GM21529 (cell line): Measurements from ENCODE around the gene SYNJ2.

Experiments
- ATAC-seq: cut with Tn5 transposase; IDR thresholded peaks from one replicate; pipeline ENCODE4 v1.9.1; 2021; ENCODE audit not compliant: unreplicated experiment

Gene SYNJ2

DNA sequence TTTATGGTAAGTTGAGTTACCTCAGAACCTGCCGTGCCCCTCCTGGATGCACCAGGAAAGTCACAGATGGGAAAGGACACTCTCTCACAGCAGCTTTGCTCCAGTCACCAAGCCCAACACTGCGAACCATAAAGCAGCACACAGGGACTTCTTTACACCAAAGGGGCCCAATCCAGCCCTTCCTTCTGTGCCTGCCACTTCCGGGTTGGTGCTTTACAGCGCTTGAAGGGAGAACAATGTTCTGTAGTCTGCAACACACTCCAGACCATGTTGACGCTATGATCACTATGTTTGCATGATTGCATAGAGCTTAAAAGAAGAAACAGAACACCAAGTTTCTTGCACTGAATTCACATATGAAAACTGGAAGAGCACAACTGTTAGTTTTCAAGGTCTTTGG lies 129.3 kb downstream of the SYNJ2 start:
- no peak for ATAC-seq

DNA sequence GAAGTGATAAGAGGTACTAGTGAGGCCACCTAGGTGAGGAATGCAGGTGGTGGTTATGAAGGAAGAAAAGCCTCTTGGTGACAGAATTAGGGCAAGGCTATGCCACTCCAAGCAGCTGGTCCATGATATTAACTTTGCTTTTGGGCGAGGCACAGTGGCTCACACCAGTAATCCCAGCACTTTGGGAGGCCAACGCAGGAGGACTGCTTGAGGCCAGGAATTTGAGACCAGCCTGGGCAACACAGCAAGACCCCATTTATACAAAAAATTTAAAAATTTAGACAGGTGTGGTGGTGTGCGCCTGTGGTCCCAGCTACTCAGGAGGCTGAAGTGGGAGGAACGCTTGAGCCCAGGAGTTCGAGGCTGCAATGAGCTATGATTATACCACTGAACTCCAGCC lies 130.3 kb downstream of the SYNJ2 start:
- no peak for ATAC-seq

DNA sequence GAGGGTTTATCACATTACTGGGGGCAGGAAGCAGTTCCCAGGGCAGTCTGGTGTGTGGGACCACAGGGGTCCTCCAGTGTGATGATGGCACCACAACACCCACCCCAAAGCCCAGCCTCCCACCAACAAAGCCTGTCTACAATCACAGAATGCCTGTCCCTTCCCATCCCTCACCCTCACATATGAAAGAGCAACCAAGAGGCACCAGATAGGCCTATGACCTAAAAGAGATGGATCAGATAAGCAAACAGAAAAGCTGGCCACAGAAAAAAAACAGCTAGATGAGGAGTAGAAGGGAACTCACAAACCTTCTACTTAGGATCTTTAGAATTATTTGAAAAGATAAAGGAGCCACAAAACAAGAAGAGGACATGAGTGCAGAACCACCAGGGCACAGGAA lies 132.1 kb downstream of the SYNJ2 start:
- no peak for ATAC-seq

DNA sequence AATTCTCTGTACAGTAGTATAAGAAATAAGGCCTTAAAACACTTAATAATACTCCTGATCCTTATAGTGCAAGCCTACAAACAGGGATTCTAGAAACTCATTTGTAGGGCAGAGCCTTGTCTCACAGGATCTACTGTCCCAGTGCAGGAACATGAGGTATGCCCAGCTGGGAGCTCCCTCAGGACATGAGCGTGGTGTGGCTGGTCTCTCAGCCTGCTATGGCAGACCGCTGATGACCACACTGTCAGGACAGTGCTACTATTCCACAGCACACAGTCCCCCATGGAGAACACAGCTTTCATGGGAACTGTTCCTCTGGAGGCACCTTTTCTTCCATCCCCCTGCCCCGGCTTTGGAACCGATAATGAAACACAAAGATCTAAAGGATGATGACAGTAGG lies 133.4 kb downstream of the SYNJ2 start:
- no peak for ATAC-seq

DNA sequence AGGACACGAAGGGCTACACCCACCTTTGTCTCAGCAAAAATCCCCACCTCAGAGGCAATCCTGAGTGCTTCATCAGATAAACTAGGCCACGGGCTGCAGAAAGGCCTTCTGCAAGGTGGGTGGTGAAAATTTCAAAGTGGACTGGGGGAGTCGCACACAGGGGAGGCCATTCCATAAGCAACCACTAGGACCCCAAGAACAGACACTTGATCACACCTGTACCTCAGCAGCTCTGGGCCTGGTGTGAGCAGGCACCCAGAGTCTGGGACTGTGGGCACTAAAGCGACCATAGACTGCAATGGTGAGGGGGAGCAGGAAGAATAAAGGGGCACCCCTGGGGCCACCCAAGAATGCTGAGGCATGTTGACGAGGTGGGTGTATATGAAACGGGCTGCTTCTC lies 133.8 kb downstream of the SYNJ2 start:
- ATAC-seq = no peak

DNA sequence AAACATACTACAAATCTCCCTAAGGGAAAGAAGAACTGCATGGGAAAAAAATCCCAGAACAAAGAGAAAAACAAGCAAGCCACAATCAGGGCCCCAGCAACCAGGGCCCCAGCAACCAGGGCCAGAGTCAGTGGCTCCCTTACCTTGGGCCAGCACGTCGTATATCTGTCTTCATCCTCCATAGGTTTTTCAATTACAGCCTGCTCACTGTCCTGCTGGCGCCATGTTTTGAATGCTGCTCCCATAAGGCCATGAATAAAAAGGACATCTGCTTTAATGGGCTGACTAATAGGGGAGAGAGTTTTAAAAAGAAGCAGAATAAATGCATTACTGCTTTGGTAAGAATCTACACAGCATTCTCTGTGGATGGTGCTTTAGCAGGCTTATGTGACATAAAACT lies 137.2 kb downstream of the SYNJ2 start:
- no peak for ATAC-seq

DNA sequence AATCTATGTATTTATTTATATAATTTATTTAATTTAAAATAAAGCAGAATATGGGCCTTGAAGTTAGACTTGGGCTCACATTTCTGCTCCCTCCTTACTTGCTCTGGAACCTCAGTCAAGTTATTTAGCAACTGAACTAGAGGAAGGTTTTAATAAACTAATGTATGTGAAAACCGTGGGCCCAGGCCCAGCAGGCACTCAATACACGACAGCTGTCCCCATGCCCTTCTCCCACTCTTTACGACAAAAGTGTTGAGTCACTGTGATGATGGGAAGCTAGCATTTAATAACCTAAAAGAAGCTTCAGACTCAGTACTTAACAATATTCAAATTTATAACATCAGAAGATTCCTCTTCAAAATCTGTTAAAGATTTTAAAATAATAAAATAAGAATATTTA lies 139.7 kb downstream of the SYNJ2 start:
- ATAC-seq = no peak

DNA sequence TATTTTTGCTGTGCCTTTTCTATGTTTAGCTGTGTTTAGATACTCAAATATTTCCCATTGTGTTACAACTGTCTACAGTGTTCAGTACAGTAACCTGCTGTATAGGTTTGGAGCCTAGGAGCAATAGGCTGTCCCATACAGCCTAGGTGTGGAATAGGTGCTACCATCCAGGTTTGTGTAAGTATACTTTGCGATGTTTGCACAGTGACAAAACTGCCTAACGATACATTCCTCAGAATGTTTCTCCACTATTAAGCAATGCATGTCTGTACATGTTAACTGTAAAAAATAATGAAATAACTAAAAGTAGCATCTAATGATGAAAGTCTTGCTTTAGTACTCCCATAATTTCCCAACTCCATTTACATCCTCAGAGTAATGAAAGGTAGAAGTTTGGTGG lies 140.4 kb downstream of the SYNJ2 start:
- no peak for ATAC-seq

DNA sequence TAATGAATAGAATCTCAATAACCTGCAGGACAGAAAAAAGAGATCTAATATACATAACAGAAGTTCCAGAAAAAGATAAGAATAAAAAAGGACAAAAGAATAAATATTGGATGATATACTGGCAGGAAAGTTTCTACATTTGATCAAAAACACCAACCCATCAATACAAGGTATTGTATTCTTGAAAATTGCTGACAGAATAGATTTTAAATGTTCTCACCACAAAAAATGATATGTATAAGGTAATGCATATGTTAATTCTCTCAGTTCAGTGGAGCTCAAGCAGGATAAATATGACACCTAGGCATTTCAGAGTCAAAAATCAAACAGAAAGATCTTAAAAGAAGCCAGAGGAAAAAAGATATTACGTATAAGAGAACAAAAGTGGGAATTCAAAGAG lies 142.6 kb downstream of the SYNJ2 start:
- no peak for ATAC-seq

DNA sequence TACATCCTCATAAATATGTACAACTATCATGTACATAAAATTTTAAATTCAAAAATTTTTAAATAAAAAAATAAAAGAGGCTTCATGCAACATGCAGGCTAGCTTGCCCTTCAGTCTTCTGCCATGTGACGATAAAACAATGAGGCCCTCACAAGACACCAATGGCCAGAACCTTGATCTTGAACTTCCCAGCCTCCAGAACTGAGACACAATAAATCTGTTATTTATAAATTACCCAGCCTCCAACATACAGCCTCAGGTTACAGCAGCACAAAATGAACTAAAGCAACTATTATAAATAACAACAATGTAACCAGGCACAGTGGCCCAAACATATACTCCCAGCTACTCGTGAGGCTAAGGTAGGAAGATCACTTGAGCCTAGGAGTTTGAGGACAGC lies 143.6 kb downstream of the SYNJ2 start:
- ATAC-seq = no peak

DNA sequence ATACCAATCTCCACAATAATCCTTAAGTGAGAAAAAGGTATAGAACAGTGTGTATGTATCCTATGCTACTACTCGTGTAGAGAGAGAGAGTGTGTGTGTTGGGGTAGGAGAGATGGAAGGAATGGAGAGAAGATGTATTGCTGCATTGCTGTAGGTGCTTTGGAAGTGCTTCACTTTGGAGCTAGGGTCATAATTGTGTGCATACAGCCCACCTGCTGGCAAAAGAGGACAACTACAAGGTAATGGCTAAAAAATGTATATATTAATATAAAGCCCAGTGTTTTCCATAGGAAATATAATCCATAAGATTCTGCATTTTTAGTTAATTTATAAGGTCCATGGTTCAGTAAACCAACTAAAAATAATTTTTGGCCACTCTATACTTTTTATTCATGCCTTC lies 150.3 kb downstream of the SYNJ2 start:
- no peak for ATAC-seq

DNA sequence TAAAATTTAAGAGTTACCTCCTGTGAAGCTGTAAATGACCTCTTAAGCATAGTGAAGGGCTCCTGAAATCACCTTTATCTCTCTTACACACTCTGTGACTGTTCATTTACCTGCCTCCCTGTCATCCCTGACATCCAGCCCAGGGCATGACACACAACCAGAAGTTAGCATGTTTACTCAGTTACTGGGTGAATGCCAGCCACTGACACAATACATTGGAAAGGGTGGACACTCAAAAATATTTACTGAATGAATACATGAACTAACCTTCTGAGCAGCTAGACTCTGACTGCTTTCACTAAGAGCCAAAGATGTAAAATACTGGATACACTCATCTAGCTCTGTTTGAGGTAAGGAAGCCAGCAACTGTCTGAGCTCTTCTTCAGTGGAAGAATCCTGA lies 161.1 kb downstream of the SYNJ2 start:
- ATAC-seq = no peak

DNA sequence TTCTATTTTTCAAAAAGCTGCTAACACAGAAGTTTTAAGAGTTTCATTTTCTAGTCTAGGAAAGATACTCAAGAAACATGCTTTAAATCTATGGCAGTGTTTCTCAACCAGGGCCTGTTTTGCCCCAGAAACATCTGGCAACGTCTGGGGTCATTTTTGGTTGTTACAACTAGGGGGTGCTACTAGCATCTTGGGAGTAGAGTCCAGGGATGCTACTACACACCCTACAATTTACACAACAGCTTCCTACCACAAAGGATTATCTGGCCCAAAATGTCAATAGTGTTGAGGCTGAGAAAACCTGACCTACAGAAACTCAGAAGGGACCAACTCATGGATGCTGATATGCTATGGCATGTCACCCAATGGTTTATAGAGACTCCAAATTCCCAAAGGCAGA lies 162.0 kb downstream of the SYNJ2 start:
- ATAC-seq = no peak
